Kidney (tissue), 14 donors: ENCODE data around the gene COA5. TPM values are rescaled to one million over a fixed set of nuclear protein-coding genes. Genes with fewer than 3 reads are reported as not detected.

Experiments used
- DNase-seq, 5 donors: peaks; one replicate each; pipeline ENCODE4 v3.0.0-alpha.2; 2013 to 2020
- FAIRE-seq: peaks from 2 replicates; lab custom pipeline; 2012; peaks lifted over from hg19 to GRCh38; lab: Jason Lieb, UNC
- H3K27ac ChIP-seq, 2 donors: one replicate each; pipeline ENCODE4 v1.7.0; 2013; ENCODE audit warnings: low read depth in 2 of 2, low read length in 2 of 2, inconsistent platforms in 1 of 2
- H3K27me3 ChIP-seq: one replicate; pipeline ENCODE4 v1.7.1; 2013; ENCODE audit warnings: low read length, inconsistent platforms; ENCODE audit not compliant: control insufficient read depth, insufficient read depth
- H3K36me3 ChIP-seq, 3 donors: one replicate each; pipeline versions ENCODE4 v1.7.0 to v1.7.1; 2013; ENCODE audit warnings: low read length in 3 of 3, control low read depth in 1 of 3, inconsistent platforms in 1 of 3; ENCODE audit not compliant: insufficient read depth in 3 of 3, control insufficient read depth in 2 of 3
- H3K4me1 ChIP-seq, 3 donors: one replicate each; pipeline versions ENCODE4 v1.7.0 to v1.7.1; 2013; ENCODE audit warnings: low read length in 3 of 3, inconsistent platforms in 1 of 3, low read depth in 1 of 3; ENCODE audit not compliant: control insufficient read depth in 2 of 3, insufficient read depth in 2 of 3
- H3K4me3 ChIP-seq, 3 donors: one replicate each; pipeline versions ENCODE4 v1.7.0 to v1.8.1; 2013; ENCODE audit warnings: low read length in 3 of 3, control low read depth in 1 of 3, inconsistent platforms in 1 of 3
- H3K9ac ChIP-seq, 3 donors: one replicate each; pipeline versions ENCODE4 v1.7.0 to v1.7.1; 2013; ENCODE audit warnings: low read length in 3 of 3, control low read depth in 1 of 3, inconsistent platforms in 1 of 3
- H3K9me3 ChIP-seq, 3 donors: one replicate each; pipeline versions ENCODE4 v1.7.0 to v1.7.1; 2013; ENCODE audit warnings: low read length in 3 of 3, control low read depth in 1 of 3, inconsistent platforms in 1 of 3; ENCODE audit not compliant: control insufficient read depth in 2 of 3, insufficient read depth in 1 of 3
- intact Hi-C: fragments of 100-400 bp; cut with DNase I; formaldehyde crosslinking; loops from one replicate; pipeline ENCODE4 v1.11.1; 2022
- polyA plus RNA-seq: library from polyadenylated mRNA; stranded (reverse); fragments of 350-450 nt; fragmentation: Illumina TruSeq; extraction: RNeasy Lipid Tissue Mini Kit (QIAGEN cat#74804); gene quantifications from one replicate; pipeline ENCODE4 v1.2.3, GENCODE V29; 2014; ENCODE audit warnings: low read depth, low replicate concordance; ENCODE audit not compliant: insufficient read depth
- total RNA-seq: library from RNA; stranded (reverse); fragmentation: NEBNext Ultra II Directional; extraction: Animal tissue kit (Norgen Biotek cat#: 25700); gene quantifications from one replicate; pipeline ENCODE4 v1.2.1, GENCODE V29; 2021
- TF ChIP-seq, protein P1 (sequence below): IDR thresholded peaks from 3 replicates; pipeline ENCODE4 v1.5.1; 2012; ENCODE audit warnings: mild to moderate bottlenecking, moderate library complexity, borderline replicate concordance; ENCODE audit not compliant: insufficient read depth; ENCODE audit errors: extremely low read depth
- donor health status: control.
- donor health status: control.
- donor health status: control.
- donor health status: control.
- donor health status: control.
- donor health status: DM: yes; HTN: yes; CAD: no.
- donor health status: Normal renal cell carcinoma (clear cell type).

COA5 gene
- total and polyA plus RNA-seq, 2 donors from 2014 or later, result 38.0 to 85.8 TPM

DNA sequence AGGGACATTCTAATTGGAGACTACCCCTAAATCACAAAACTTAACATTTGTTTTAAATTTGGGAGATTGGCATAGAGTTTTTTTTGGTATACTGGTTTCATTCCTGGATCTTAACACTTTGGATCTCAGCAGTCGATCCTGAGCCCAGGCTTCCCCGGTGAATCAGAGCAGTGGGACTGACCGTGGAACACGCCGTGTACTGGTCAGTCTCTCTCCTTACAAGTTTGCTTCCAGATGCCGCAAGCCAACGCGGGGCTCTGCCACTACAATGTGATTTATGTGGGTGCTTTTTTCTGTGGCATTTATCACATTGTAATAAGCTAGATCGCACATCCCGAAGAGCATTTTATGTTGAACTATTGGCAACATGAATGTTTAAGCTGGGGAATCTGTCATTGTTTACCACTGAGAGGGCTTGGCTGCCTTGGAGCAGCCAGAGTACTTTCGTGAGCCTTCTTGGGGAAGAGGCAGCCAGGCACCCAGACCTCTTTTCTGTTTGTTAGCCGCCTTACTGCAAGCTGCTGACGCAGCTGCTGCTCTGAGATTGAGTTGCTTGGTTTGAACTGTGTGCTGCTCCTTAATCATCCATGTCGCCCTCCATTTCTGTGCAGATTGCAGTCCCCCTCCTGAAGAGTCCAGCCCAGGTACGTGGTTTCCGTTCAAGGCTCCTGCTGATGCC is 49.3 kb downstream of the COA5 start:
- FAIRE-seq (no peak), DNase-seq (no peak)
- Histone ChIP-seq H3K27me3 (no peaks in the 10 kb centered on the region), H3K36me3 (peaks cover 0 to 12% (median 0%) of the 10 kb centered on the region in 3 donors), H3K4me1 (peaks cover 0 to 2% (median 0%) of the 10 kb centered on the region in 3 donors), H3K9ac (no peak overlapping the region), H3K27ac (no peak overlapping the region), H3K9me3 (no peaks in the 10 kb centered on the region), H3K4me3 (no peak overlapping the region)
- TF ChIP-seq, protein P1, sequence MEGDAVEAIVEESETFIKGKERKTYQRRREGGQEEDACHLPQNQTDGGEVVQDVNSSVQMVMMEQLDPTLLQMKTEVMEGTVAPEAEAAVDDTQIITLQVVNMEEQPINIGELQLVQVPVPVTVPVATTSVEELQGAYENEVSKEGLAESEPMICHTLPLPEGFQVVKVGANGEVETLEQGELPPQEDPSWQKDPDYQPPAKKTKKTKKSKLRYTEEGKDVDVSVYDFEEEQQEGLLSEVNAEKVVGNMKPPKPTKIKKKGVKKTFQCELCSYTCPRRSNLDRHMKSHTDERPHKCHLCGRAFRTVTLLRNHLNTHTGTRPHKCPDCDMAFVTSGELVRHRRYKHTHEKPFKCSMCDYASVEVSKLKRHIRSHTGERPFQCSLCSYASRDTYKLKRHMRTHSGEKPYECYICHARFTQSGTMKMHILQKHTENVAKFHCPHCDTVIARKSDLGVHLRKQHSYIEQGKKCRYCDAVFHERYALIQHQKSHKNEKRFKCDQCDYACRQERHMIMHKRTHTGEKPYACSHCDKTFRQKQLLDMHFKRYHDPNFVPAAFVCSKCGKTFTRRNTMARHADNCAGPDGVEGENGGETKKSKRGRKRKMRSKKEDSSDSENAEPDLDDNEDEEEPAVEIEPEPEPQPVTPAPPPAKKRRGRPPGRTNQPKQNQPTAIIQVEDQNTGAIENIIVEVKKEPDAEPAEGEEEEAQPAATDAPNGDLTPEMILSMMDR, result no peak
- intact Hi-C loops, result no loop called here

DNA sequence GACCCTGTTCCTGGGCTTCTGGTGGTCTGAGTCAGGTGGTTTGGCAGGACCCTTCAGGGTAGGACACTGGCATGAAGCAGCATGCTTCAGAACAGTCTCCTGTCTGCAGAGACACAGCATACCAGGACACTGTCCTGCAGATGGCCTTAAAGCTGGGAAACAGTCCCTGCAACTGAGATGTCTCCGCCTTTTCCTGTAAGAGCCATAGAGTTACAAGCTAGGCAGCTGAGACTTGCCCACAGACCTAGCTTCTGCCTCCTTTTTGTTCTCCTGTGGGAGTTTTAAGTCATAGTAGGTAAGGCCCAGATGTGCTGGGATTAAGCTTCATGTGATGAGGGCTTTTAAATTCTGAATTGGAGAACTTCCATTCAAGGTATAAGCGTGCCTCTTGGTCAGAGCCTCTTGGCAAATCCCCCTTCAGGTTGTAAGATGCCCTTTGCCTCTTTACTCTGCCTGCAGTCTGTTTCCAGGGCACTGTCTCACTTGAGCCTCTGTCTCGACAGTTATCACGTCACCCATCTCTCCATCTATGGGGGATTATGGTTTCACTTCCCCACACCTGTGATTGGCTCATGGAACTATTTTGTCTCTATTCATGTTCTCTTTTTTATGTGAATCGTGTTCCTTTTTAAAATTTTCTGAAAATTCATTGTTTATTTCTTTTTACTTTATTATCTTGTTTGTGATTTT is 51.8 kb downstream of the COA5 start:
- FAIRE-seq (peak; percentile 53), DNase-seq (no peak)
- Histone ChIP-seq H3K27ac (no peak overlapping the region), H3K4me1 (no peaks in the 10 kb centered on the region), H3K4me3 (no peak overlapping the region), H3K9me3 (no peaks in the 10 kb centered on the region), H3K9ac (no peak overlapping the region), H3K27me3 (no peaks in the 10 kb centered on the region), H3K36me3 (peaks cover 0 to 27% (median 14%) of the 10 kb centered on the region in 3 donors)
- intact Hi-C loops, result no loop called here
- TF ChIP-seq, protein P1, result no peak

DNA sequence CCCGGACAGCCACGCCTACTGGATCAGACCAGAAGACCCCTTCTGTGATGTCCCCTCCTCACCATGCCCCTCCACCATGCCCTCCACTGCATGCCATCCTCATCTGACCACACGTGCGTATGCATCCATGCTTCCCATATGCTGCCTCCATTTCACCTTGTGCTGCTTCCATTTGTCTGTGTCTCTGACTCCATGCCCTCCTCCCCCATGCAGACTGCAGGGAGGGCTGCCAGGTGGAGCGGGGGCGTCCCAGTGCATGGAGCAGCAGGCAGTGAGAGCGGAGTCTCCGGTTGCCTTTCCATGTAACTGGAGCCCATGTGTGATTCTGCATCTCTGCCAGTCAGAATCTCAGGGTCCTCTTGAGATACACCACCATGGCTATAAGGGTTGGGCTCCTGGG is 52.6 kb downstream of the COA5 start:
- FAIRE-seq (no peak), DNase-seq (peak in 4 of 5 donors; percentile 69 to 82 (median 76))
- no peaks in the 10 kb centered on the region for H3K27me3 ChIP-seq
- H3K36me3 ChIP-seq, result peaks cover 0 to 27% (median 14%) of the 10 kb centered on the region in 3 donors
- H3K9me3 ChIP-seq, result no peaks in the 10 kb centered on the region
- intact Hi-C loops, result no loop called here
- TF ChIP-seq, protein P1, result no peak
- no peak overlapping the region for H3K9ac ChIP-seq
- H3K27ac ChIP-seq, result no peak overlapping the region
- no peaks in the 10 kb centered on the region for H3K4me1 ChIP-seq
- no peak overlapping the region for H3K4me3 ChIP-seq
